Pancreas (tissue), 10 donors: ENCODE measurements around the gene INPP5E. TPM values are rescaled to one million over a fixed set of nuclear protein-coding genes. Genes with fewer than 3 reads are reported as not detected.

Experiments used
- ATAC-seq, 4 donors: fragments of 200-7000 bp; cut with Tn5 transposase; one replicate each; pipeline versions ENCODE4 v1.8.0 to v1.9.1; 2020; ENCODE audit warnings: mild to moderate bottlenecking in 4 of 4, moderate library complexity in 4 of 4
- DNase-seq, 6 donors: peaks; one replicate each; pipeline ENCODE4 v3.0.0-alpha.2; 2020
- FAIRE-seq: peaks from 2 replicates; lab custom pipeline; 2012; peaks lifted over from hg19 to GRCh38; lab: Jason Lieb, UNC
- H3K27ac ChIP-seq, 4 donors: fragments of 200-600 bp; sonication (generic); 1 replicate in 3 of 4; 2 replicates in 1 of 4; pipeline versions ENCODE4 v1.5.0 to v1.8.0; 2020
- H3K27me3 ChIP-seq, 4 donors: fragments of 200-600 bp; one replicate each; pipeline ENCODE4 v1.8.0; 2021
- H3K36me3 ChIP-seq, 3 donors: fragments of 200-600 bp; sonication (generic) in 1 of 3; one replicate each; pipeline versions ENCODE4 v1.5.0 to v1.8.0; 2020 to 2021
- H3K4me1 ChIP-seq, 3 donors: fragments of 200-600 bp; one replicate each; pipeline ENCODE4 v1.8.0; 2021
- H3K4me3 ChIP-seq, 4 donors: fragments of 200-600 bp; sonication (generic) in 2 of 4; one replicate each; pipeline versions ENCODE4 v1.5.0 to v1.8.0; 2020 to 2021
- H3K9me3 ChIP-seq, 4 donors: fragments of 200-600 bp; one replicate each; pipeline ENCODE4 v1.8.0; 2021
- CTCF ChIP-seq, 4 donors: fragments of 200-600 bp; sonication (generic) in 3 of 4; IDR thresholded peaks; one replicate each; pipeline versions ENCODE4 v1.5.0 to v1.8.0; 2021; ENCODE audit warnings: antibody characterized with exemption in 4 of 4
- WGBS, 2 donors: extraction: QIAGEN DNeasy Blood & Tissue Kit; methylation state at CpG; one replicate each; pipeline ENCODE4 v1.1.7; 2013; 5-methylcytosine and 5-hydroxymethylcytosine counted together
- intact Hi-C, 3 donors: fragments of 100-400 bp; cut with DNase I; formaldehyde crosslinking; loops; one replicate each; pipeline versions ENCODE4 v1.11.1 to v1.14.2; 2022
- polyA plus RNA-seq, 2 donors: library from polyadenylated mRNA; stranded (reverse); fragments of 200-250 nt; gene quantifications; one replicate each; pipeline ENCODE4 v1.2.3, GENCODE V29; 2013
- total RNA-seq, 6 donors: library from RNA; stranded (reverse); fragmentation: NEBNext Ultra II Directional in 4 of 6; extraction: Animal tissue kit (Norgen Biotek cat#: 25700) in 4 of 6; gene quantifications; one replicate each; pipeline versions ENCODE4 v1.2.1 to v1.2.4, GENCODE V29; 2021 to 2023
- donor health status: healthy with polysubstance abuse.
- donor health status: DM: no; HTN: no; CAD: no; lungs with moderate emphysema.
- donor health status: DM: no; HTN: no; CAD: no.
- donor health status: control.
- donor health status: control.
- donor health status: Bipolar disorder and iron deficiency.
- donor health status: DM: yes; HTN: yes; CAD: no.
- donor health status: DM: no; HTN: no; CAD: no.
- donor health status: DM: no; HTN: no; CAD: no.
- donor health status: DM: yes; HTN: yes; CAD: no.

The INPP5E gene
- total and polyA plus RNA-seq, 8 donors, result 3.8 to 14.9 (median 5.7) TPM

- no peak for ATAC-seq
- DNase-seq, result no peak
- Histone ChIP-seq H3K36me3 (peaks cover 3 to 89% (median 53%) of the 10 kb centered on the region in 3 donors), H3K9me3 (no peaks in the 10 kb centered on the region), H3K27ac (no peak overlapping the region), H3K27me3 (no peaks in the 10 kb centered on the region), H3K4me1 (no peaks in the 10 kb centered on the region), H3K4me3 (no peak overlapping the region)
- intact Hi-C loops, result no loop called here
- 93 to 94% methylated on average over 27 of the region's 27 CpGs for WGBS, 2 donors
- FAIRE-seq, result no peak
- no peak for TF ChIP-seq CTCF (IDR thresholded peaks at IDR 0.05)
Measured at GRCh38 chr9:136447173-136447778, 7.6 kb upstream of the INPP5E start.

- FAIRE-seq, result no peak
Measured at GRCh38 chr9:136445799-136446198, 6.2 kb upstream of the INPP5E start.

GRCh38 chr9:136444102-136444501 is 4.5 kb upstream of the INPP5E start:
- Histone ChIP-seq H3K27me3 (no peaks in the 10 kb centered on the region), H3K4me3 (no peak overlapping the region), H3K4me1 (no peaks in the 10 kb centered on the region), H3K27ac (no peak overlapping the region), H3K9me3 (no peaks in the 10 kb centered on the region), H3K36me3 (peaks cover 3 to 71% (median 37%) of the 10 kb centered on the region in 3 donors)
- FAIRE-seq (no peak), ATAC-seq (no peak), DNase-seq (no peak)
- intact Hi-C loops, result no loop called here
- TF ChIP-seq CTCF (IDR thresholded peaks at IDR 0.05), result no peak
- WGBS, 2 donors, result 90 to 92% methylated on average over 20 of the region's 20 CpGs

More at GRCh38 chr9:136445799-136446198, 6.2 kb upstream of the INPP5E start:
- no peaks in the 10 kb centered on the region for H3K9me3 ChIP-seq
- no peak for TF ChIP-seq CTCF (IDR thresholded peaks at IDR 0.05)
- intact Hi-C loops, result no loop called here
- ATAC-seq (no peak), DNase-seq (no peak)
- no peak overlapping the region for H3K4me3 ChIP-seq
- H3K27ac ChIP-seq, result no peak overlapping the region
- no peaks in the 10 kb centered on the region for H3K27me3 ChIP-seq
- no peaks in the 10 kb centered on the region for H3K4me1 ChIP-seq
- 89 to 92% methylated on average over 7 of the region's 7 CpGs for WGBS, 2 donors
- H3K36me3 ChIP-seq, result peaks cover 3 to 87% (median 46%) of the 10 kb centered on the region in 3 donors

- H3K4me1 ChIP-seq, result no peaks in the 10 kb centered on the region
- no peak for DNase-seq
- TF ChIP-seq CTCF (IDR thresholded peaks at IDR 0.05), result no peak
- no peak for FAIRE-seq
- no peaks in the 10 kb centered on the region for H3K27me3 ChIP-seq
- H3K4me3 ChIP-seq, result no peak overlapping the region
- peaks cover 3 to 67% (median 34%) of the 10 kb centered on the region in 3 donors for H3K36me3 ChIP-seq
- no peaks in the 10 kb centered on the region for H3K9me3 ChIP-seq
- intact Hi-C loops, result no loop called here
- WGBS, 2 donors, result 93 to 98% methylated on average over 7 of the region's 7 CpGs
- ATAC-seq, result no peak
- no peak overlapping the region for H3K27ac ChIP-seq
Measured at GRCh38 chr9:136443687-136444086, 4.0 kb upstream of the INPP5E start.

- H3K9me3 ChIP-seq, result no peaks in the 10 kb centered on the region
- FAIRE-seq, result no peak
- no peak for ATAC-seq
- H3K36me3 ChIP-seq, result peaks cover 3 to 66% (median 34%) of the 10 kb centered on the region in 3 donors
- 94 to 98% methylated on average over 13 to 15 of the region's 15 CpGs for WGBS, 2 donors
- intact Hi-C loops, result no loop called here
- H3K27me3 ChIP-seq, result no peaks in the 10 kb centered on the region
- H3K27ac ChIP-seq, result no peak overlapping the region
- TF ChIP-seq CTCF (IDR thresholded peaks at IDR 0.05), result no peak
- H3K4me1 ChIP-seq, result peaks cover 0 to 1% (median under 1%) of the 10 kb centered on the region in 3 donors
- DNase-seq, result no peak
- no peak overlapping the region for H3K4me3 ChIP-seq
Measured at GRCh38 chr9:136443087-136443486, 3.4 kb upstream of the INPP5E start.
